H1 (cell line): ENCODE results near the gene CTSH. TPM values are rescaled to one million over a fixed set of nuclear protein-coding genes. Genes with fewer than 3 reads are reported as not detected.

Experiments used
- CTCF ChIA-PET: fragments of 300-600 bp; sonication (Branson Sonifier 250); formaldehyde crosslinking; loops from one replicate; lab custom pipeline; 2021; ENCODE audit not compliant: partially characterized antibody; lab: Charles Lee
- POLR2A ChIA-PET: fragments of 300-600 bp; sonication (Branson Sonifier 250); formaldehyde crosslinking; loops from one replicate; lab custom pipeline; 2021; ENCODE audit warnings: inconsistent platforms; ENCODE audit not compliant: partially characterized antibody; lab: Charles Lee
- DNase-seq, 2 experiments: peaks; one replicate each; pipeline versions ENCODE4 v3.0.0 to v3.0.0-alpha.2; 2010 to 2022; ENCODE audit warnings: low spot score in 2 of 2, low read depth in 1 of 2, mixed read lengths in 1 of 2
- FAIRE-seq: peaks from 2 replicates; lab custom pipeline; 2011; peaks lifted over from hg19 to GRCh38; lab: Jason Lieb, UNC
- H2AFZ ChIP-seq: 2 replicates; pipeline ENCODE4 v1.8.1; 2012; ENCODE audit warnings: low read length, inconsistent platforms
- H2AK5ac ChIP-seq: 2 replicates; pipeline ENCODE4 v1.6.1; 2013; ENCODE audit warnings: low read depth, low read length
- H2BK120ac ChIP-seq: replicated peaks from 2 replicates; pipeline ENCODE3; 2013; ENCODE audit warnings: low read depth, low read length, inconsistent platforms
- H2BK12ac ChIP-seq: 2 replicates; pipeline ENCODE4 v1.6.1; 2013; ENCODE audit warnings: low read depth, low read length
- H2BK15ac ChIP-seq: 2 replicates; pipeline ENCODE4 v1.6.1; 2013; ENCODE audit warnings: low read length
- H2BK20ac ChIP-seq: 2 replicates; pipeline ENCODE4 v1.6.1; 2013; ENCODE audit warnings: low read length
- H2BK5ac ChIP-seq: 2 replicates; pipeline ENCODE4 v1.6.1; 2013; ENCODE audit warnings: low read depth, low read length
- H3K14ac ChIP-seq: 2 replicates; pipeline ENCODE4 v1.6.1; 2013; ENCODE audit warnings: inconsistent platforms; ENCODE audit not compliant: insufficient read length
- H3K18ac ChIP-seq: 2 replicates; pipeline ENCODE4 v1.6.1; 2013; ENCODE audit warnings: low read length; ENCODE audit errors: extremely low read depth
- H3K23ac ChIP-seq: 2 replicates; pipeline ENCODE4 v1.6.1; 2013; ENCODE audit warnings: inconsistent platforms; ENCODE audit not compliant: insufficient read length
- H3K23me2 ChIP-seq: 2 replicates; pipeline ENCODE4 v1.6.1; 2013; ENCODE audit warnings: low read depth, low read length
- H3K27ac ChIP-seq: 2 replicates; pipeline ENCODE4 v1.6.1; 2011; ENCODE audit warnings: low read depth, low read length, inconsistent platforms
- H3K27me3 ChIP-seq, 4 experiments: replicated peaks in 1 of 4; 1 replicate in 1 of 4; 2 replicates in 3 of 4; pipeline versions ENCODE4 v1.6.1 to v1.8.1; 2011 to 2013; ENCODE audit warnings: low read length in 3 of 4, mild to moderate bottlenecking in 3 of 4, inconsistent platforms in 2 of 4, mixed read lengths in 2 of 4, moderate library complexity in 1 of 4; ENCODE audit not compliant: control insufficient read depth in 3 of 4, insufficient read depth in 3 of 4; ENCODE audit errors: extremely low read depth in 1 of 4
- H3K36me3 ChIP-seq, 4 experiments: 2 replicates each; pipeline versions ENCODE4 v1.6.1 to v1.8.1; 2011 to 2013; ENCODE audit warnings: mild to moderate bottlenecking in 4 of 4, low read length in 3 of 4, moderate library complexity in 2 of 4, control low read depth in 1 of 4, inconsistent platforms in 1 of 4; ENCODE audit not compliant: insufficient read depth in 4 of 4, control insufficient read depth in 2 of 4
- H3K4ac ChIP-seq: replicated peaks from 2 replicates; pipeline ENCODE3; 2013; ENCODE audit warnings: low read length, low read depth, mixed read lengths, inconsistent platforms; ENCODE audit not compliant: insufficient read length
- H3K4me1 ChIP-seq, 4 experiments: replicated peaks in 1 of 4; 1 replicate in 1 of 4; 2 replicates in 3 of 4; pipeline versions ENCODE4 v1.6.1 to v1.8.1; 2011 to 2013; ENCODE audit warnings: low read length in 3 of 4, inconsistent platforms in 2 of 4, mixed read lengths in 1 of 4; ENCODE audit not compliant: insufficient read depth in 4 of 4, control insufficient read depth in 3 of 4
- H3K4me2 ChIP-seq, 2 experiments: 2 replicates each; pipeline versions ENCODE4 v1.6.1 to v1.8.1; 2011 to 2013; ENCODE audit warnings: low read depth in 2 of 2, low read length in 2 of 2, control low read depth in 1 of 2, inconsistent platforms in 1 of 2, mild to moderate bottlenecking in 1 of 2; ENCODE audit not compliant: insufficient read depth in 1 of 2
- H3K4me3 ChIP-seq, 4 experiments: fragments of 200-600, 300-600 bp in 1 of 4; sonication (generic), shearing (Covaris generic), sonication (Bioruptor Twin) in 1 of 4; 2 replicates each; pipeline versions ENCODE4 v1.5.1 to v1.8.1; 2011 to 2016; ENCODE audit warnings: low read length in 4 of 4, low read depth in 3 of 4, control low read depth in 2 of 4, inconsistent platforms in 2 of 4, mild to moderate bottlenecking in 2 of 4, mixed read lengths in 1 of 4, moderate library complexity in 1 of 4; ENCODE audit not compliant: insufficient read depth in 2 of 4; ENCODE audit errors: extremely low read depth in 1 of 4
- H3K56ac ChIP-seq: replicated peaks from 2 replicates; pipeline ENCODE3; 2013; ENCODE audit warnings: low read depth, mild to moderate bottlenecking, mixed read lengths, low read length, inconsistent platforms; ENCODE audit not compliant: insufficient read length
- H3K79me1 ChIP-seq: 2 replicates; pipeline ENCODE4 v1.6.1; 2013; ENCODE audit warnings: low read depth, low read length, control low read depth
- H3K79me2 ChIP-seq, 2 experiments: 2 replicates each; pipeline versions ENCODE4 v1.6.1 to v1.8.1; 2012 to 2013; ENCODE audit warnings: low read length in 2 of 2, mild to moderate bottlenecking in 2 of 2, inconsistent platforms in 1 of 2; ENCODE audit not compliant: insufficient read depth in 2 of 2, control insufficient read depth in 1 of 2
- H3K9ac ChIP-seq, 4 experiments: replicated peaks in 1 of 4; 1 replicate in 1 of 4; 2 replicates in 3 of 4; pipeline versions ENCODE4 v1.6.1 to v1.8.1; 2011 to 2013; ENCODE audit warnings: low read depth in 3 of 4, low read length in 3 of 4, control low read depth in 2 of 4, mild to moderate bottlenecking in 2 of 4, moderate library complexity in 2 of 4, inconsistent platforms in 1 of 4; ENCODE audit errors: extremely low read depth in 1 of 4
- H3K9me3 ChIP-seq, 2 experiments: 2 replicates each; pipeline versions ENCODE4 v1.6.1 to v1.8.1; 2012 to 2013; ENCODE audit warnings: mild to moderate bottlenecking in 2 of 2, moderate library complexity in 2 of 2, control low read depth in 1 of 2, inconsistent platforms in 1 of 2, low read depth in 1 of 2, low read length in 1 of 2, mixed read lengths in 1 of 2; ENCODE audit not compliant: insufficient read depth in 2 of 2
- H4K20me1 ChIP-seq, 2 experiments: replicated peaks in 1 of 2; 2 replicates each; pipeline versions ENCODE3 to v1.8.1; 2011 to 2013; ENCODE audit warnings: inconsistent platforms in 2 of 2, low read length in 2 of 2, mild to moderate bottlenecking in 1 of 2; ENCODE audit not compliant: insufficient read depth in 2 of 2, control insufficient read depth in 1 of 2
- H4K5ac ChIP-seq: 2 replicates; pipeline ENCODE4 v1.6.1; 2013; ENCODE audit warnings: low read length, low read depth, mixed read lengths, inconsistent platforms; ENCODE audit not compliant: insufficient read length
- H4K8ac ChIP-seq: 2 replicates; pipeline ENCODE4 v1.8.0; 2013; ENCODE audit warnings: mild to moderate bottlenecking, moderate library complexity, low read length, inconsistent platforms; ENCODE audit not compliant: insufficient read depth; ENCODE audit errors: extremely low read depth
- H4K91ac ChIP-seq: replicated peaks from 2 replicates; pipeline ENCODE3; 2013; ENCODE audit warnings: low read length, mixed read lengths, inconsistent platforms; ENCODE audit not compliant: insufficient read length
- CBX5 ChIP-seq: fragments of 300-800, 300-1000 bp; sonication (generic); IDR thresholded peaks from 2 replicates; pipeline ENCODE4 v1.7.1; 2016; ENCODE audit warnings: antibody characterized with exemption, low read length, low read depth
- CBX8 ChIP-seq: fragments of 300-800, 300-1000 bp; sonication (generic); IDR thresholded peaks from 2 replicates; pipeline ENCODE4 v1.7.1; 2016; ENCODE audit warnings: low read depth, low read length, borderline replicate concordance
- CEBPB ChIP-seq: IDR thresholded peaks from 2 replicates; pipeline ENCODE4 v1.6.1; 2012; ENCODE audit warnings: low read depth, low read length
- CREB1 ChIP-seq: IDR thresholded peaks from 2 replicates; pipeline ENCODE4 v1.6.1; 2012; ENCODE audit warnings: inconsistent platforms
- GTF2F1 ChIP-seq: IDR thresholded peaks from 2 replicates; pipeline ENCODE4 v1.6.1; 2012; ENCODE audit warnings: low read depth, low read length, improper control_type of control experiment, borderline replicate concordance
- HDAC2 ChIP-seq, 2 experiments: fragments of 300-600 bp in 1 of 2; sonication (generic) in 1 of 2; IDR thresholded peaks; 2 replicates each; pipeline ENCODE4 v1.6.1; 2011 to 2012; ENCODE audit warnings: low read depth in 2 of 2, low read length in 2 of 2, mild to moderate bottlenecking in 2 of 2, moderate library complexity in 2 of 2, borderline replicate concordance in 1 of 2, inconsistent platforms in 1 of 2
- POLR2A ChIP-seq, 2 experiments: IDR thresholded peaks; 1 replicate in 1 of 2; 2 replicates in 1 of 2; pipeline ENCODE4 v1.6.1; 2011; ENCODE audit warnings: low read depth in 2 of 2, low read length in 2 of 2, mild to moderate bottlenecking in 2 of 2; ENCODE audit errors: control extremely low read depth in 1 of 2
- RFX5 ChIP-seq: IDR thresholded peaks from 2 replicates; pipeline ENCODE4 v1.6.1; 2011; ENCODE audit warnings: low read depth, low read length, improper control_type of control experiment, borderline replicate concordance
- SAP30 ChIP-seq: fragments of 300-600 bp; sonication (generic); IDR thresholded peaks from 2 replicates; pipeline ENCODE4 v1.7.1; 2012; ENCODE audit warnings: low read length, moderate library complexity, mild to moderate bottlenecking, inconsistent platforms; ENCODE audit not compliant: insufficient read depth, insufficient replicate concordance
- SIRT6 ChIP-seq: IDR thresholded peaks from one replicate; pipeline ENCODE4 v1.7.1; 2012; ENCODE audit warnings: low read length, inconsistent platforms
- SIX5 ChIP-seq: IDR thresholded peaks from 2 replicates; pipeline ENCODE4 v1.6.1; 2011; ENCODE audit warnings: mild to moderate bottlenecking, low read depth, low read length
- SP1 ChIP-seq: IDR thresholded peaks from 2 replicates; pipeline ENCODE4 v1.6.1; 2011; ENCODE audit warnings: low read depth, low read length
- SP4 ChIP-seq: IDR thresholded peaks from 2 replicates; pipeline ENCODE4 v1.6.1; 2012; ENCODE audit warnings: low read length, inconsistent platforms
- TBP ChIP-seq: IDR thresholded peaks from 2 replicates; pipeline ENCODE4 v1.6.1; 2011; ENCODE audit warnings: low read depth, low read length, improper control_type of control experiment
- WGBS, 2 experiments: shearing (Covaris generic) in 1 of 2; methylation state at CpG; one replicate each; pipeline versions ENCODE4 v1.1.6 to v1.1.7; 2013 to 2015; ENCODE audit warnings: low lambda C conversion rate in 2 of 2, mixed read lengths in 2 of 2, inconsistent platforms in 1 of 2, low coverage in 1 of 2, missing lambda C conversion rate in 1 of 2; ENCODE audit not compliant: insufficient replicate concordance in 2 of 2, insufficient coverage in 1 of 2, insufficient read length in 1 of 2; ENCODE audit errors: extremely low coverage in 1 of 2, missing lambda C conversion rate in 1 of 2; 5-methylcytosine and 5-hydroxymethylcytosine counted together
- polyA plus RNA-seq, 7 experiments: library from polyadenylated mRNA; depleted of rRNA in 3 of 7; stranded (reverse) in 5 of 7; unstranded in 2 of 7; fragments of >200 nt in 5 of 7; fragments of 200-250 nt in 2 of 7; gene quantifications; 1 replicate in 5 of 7; 2 replicates in 1 of 7; 4 replicates in 1 of 7; pipeline versions ENCODE4 v1.2.1 to v1.2.3, GENCODE V29; 2011 to 2013; ENCODE audit warnings: missing spikeins in 2 of 7, mixed read lengths in 2 of 7
- total RNA-seq: library from RNA; stranded (reverse); fragmentation: NEBNext Ultra II Directional; extraction: Animal tissue kit (Norgen Biotek cat#: 25700); gene quantifications from 2 replicates; pipeline ENCODE4 v1.2.1, GENCODE V29; 2021

The CTSH gene
- total and polyA plus RNA-seq, 2 of the 8 experiments (the other 6 are each of a cell fraction or from before 2014, with no cell fraction given): 34.0 to 36.8 TPM

- H2AFZ ChIP-seq: no peak overlapping the region
- no peak overlapping the region for H2BK15ac ChIP-seq
- POLR2A ChIA-PET: interaction anchor here (1.1 kb wide), 1 partner anchor 25 kb away, joined by 3 read pairs; no protein-coding TSS in a partner anchor
- H3K36me3 ChIP-seq: peaks cover 0 to 31% (median 7%) of the 10 kb centered on the region in 4 experiments; a peak in 6 of 8 replicates
- no peak overlapping the region for H3K4ac ChIP-seq
- no peak overlapping the region for H3K27ac ChIP-seq
- H4K20me1 ChIP-seq: peaks cover 0 to under 1% of the 10 kb centered on the region in 2 experiments
- no peaks in the 10 kb centered on the region for H3K79me2 ChIP-seq
- 91% methylated on average over 7 of the region's 7 CpGs; no CpG with 5 or more reads in 1 of the 2 experiments for WGBS, 2 experiments
- no peak overlapping the region for H2BK120ac ChIP-seq
- no peak overlapping the region for H3K14ac ChIP-seq
- no peak overlapping the region for H3K23ac ChIP-seq
- no peak for DNase-seq
- CTCF ChIA-PET: interaction anchor here (1.2 to 6.0 kb wide), 6 partner anchors 9 to 105 kb away, joined by 3 to 41 read pairs (median 10); no protein-coding TSS in a partner anchor
- H3K9me3 ChIP-seq: no peaks in the 10 kb centered on the region
- no peak overlapping the region for H4K5ac ChIP-seq
- no peak overlapping the region for H2BK12ac ChIP-seq
- no peak overlapping the region for H4K8ac ChIP-seq
- H3K4me2 ChIP-seq: no peak overlapping the region
- no peak overlapping the region for H3K9ac ChIP-seq
- H3K27me3 ChIP-seq: no peaks in the 10 kb centered on the region
- H2BK20ac ChIP-seq: no peak overlapping the region
- no peaks in the 10 kb centered on the region for H3K79me1 ChIP-seq
- TF ChIP-seq SP1 (no peak), SP4 (no peak), SIRT6 (no peak), CREB1 (no peak), RFX5 (no peak), TBP (no peak), HDAC2 (IDR thresholded peaks at IDR 0.05; ENCODE audit: borderline replicate concordance in 1 of 2, low read depth in 2 of 2, low read length in 2 of 2) (no peak), SAP30 (no peak), CEBPB (no peak), CBX8 (no peak), SIX5 (no peak), POLR2A (IDR thresholded peaks at IDR 0.05; ENCODE audit: control extremely low read depth in 1 of 2, low read depth in 2 of 2, low read length in 2 of 2) (no peak), CBX5 (no peak), GTF2F1 (no peak)
- FAIRE-seq: no peak
- no peak overlapping the region for H3K4me3 ChIP-seq
- H3K23me2 ChIP-seq: no peaks in the 10 kb centered on the region
- H3K56ac ChIP-seq: no peak overlapping the region
- H3K4me1 ChIP-seq: no peaks in the 10 kb centered on the region
- no peak overlapping the region for H2AK5ac ChIP-seq
- no peak overlapping the region for H3K18ac ChIP-seq
- no peak overlapping the region for H2BK5ac ChIP-seq
- H4K91ac ChIP-seq: no peak overlapping the region
These were observed 21.8 kb downstream of the CTSH start for GRCh38 chr15:78923015-78923414.
